HepG2 (cell line): ENCODE results near the gene JSRP1. TPM values are rescaled to one million over a fixed set of nuclear protein-coding genes. Genes with fewer than 3 reads are reported as not detected.

Experiments used
- CTCF ChIP-seq: sonication (generic); formaldehyde crosslinking; IDR thresholded peaks from 2 replicates; pipeline ENCODE4 v1.5.0; 2020; ENCODE audit warnings: mild to moderate bottlenecking, missing genetic modification reagents, moderate library complexity
- GATAD1 ChIP-seq: IDR thresholded peaks from 2 replicates; pipeline ENCODE4 v1.6.1; 2016; ENCODE audit warnings: missing genetic modification reagents, missing compliant biosample characterization
- HDAC2 ChIP-seq: sonication (generic); formaldehyde crosslinking; IDR thresholded peaks from 2 replicates; pipeline ENCODE4 v1.4.0; 2020; ENCODE audit warnings: missing genetic modification reagents
- MAX ChIP-seq: IDR thresholded peaks from 2 replicates; pipeline ENCODE4 v1.6.1; 2012; ENCODE audit warnings: inconsistent platforms
- MIER2 ChIP-seq: IDR thresholded peaks from 2 replicates; pipeline ENCODE4 v1.6.1; 2016; ENCODE audit warnings: missing biosample characterization, missing genetic modification reagents
- MTA1 ChIP-seq: sonication (generic); formaldehyde crosslinking; IDR thresholded peaks from 2 replicates; pipeline ENCODE4 v1.4.0; 2020; ENCODE audit warnings: missing genetic modification reagents, mild to moderate bottlenecking, borderline replicate concordance
- NR1H2 ChIP-seq: sonication (generic); formaldehyde crosslinking; IDR thresholded peaks from 2 replicates; pipeline ENCODE4 v1.8.1; 2022; ENCODE audit warnings: low read depth, missing genetic modification reagents, borderline replicate concordance
- ZBTB4 ChIP-seq: sonication (generic); formaldehyde crosslinking; IDR thresholded peaks from 2 replicates; pipeline ENCODE4 v1.4.0; 2020; ENCODE audit warnings: missing genetic modification reagents, mild to moderate bottlenecking, borderline replicate concordance
- ZNF3 ChIP-seq: IDR thresholded peaks from 2 replicates; pipeline ENCODE4 v1.7.0; 2017; ENCODE audit warnings: inconsistent platforms
- ZNF337 ChIP-seq: sonication (generic); formaldehyde crosslinking; IDR thresholded peaks from 2 replicates; pipeline ENCODE4 v1.5.1; 2020; ENCODE audit warnings: missing genetic modification reagents, low read depth, mild to moderate bottlenecking, borderline replicate concordance
- ZNF343 ChIP-seq: sonication (generic); formaldehyde crosslinking; IDR thresholded peaks from 2 replicates; pipeline ENCODE4 v1.4.0; 2020; ENCODE audit warnings: mild to moderate bottlenecking, missing genetic modification reagents
- ZNF552 ChIP-seq: sonication (generic); formaldehyde crosslinking; IDR thresholded peaks from 2 replicates; pipeline ENCODE4 v1.9.0; 2022; ENCODE audit warnings: missing genetic modification reagents, mild to moderate bottlenecking, borderline replicate concordance
- ZNF782 ChIP-seq: sonication (generic); formaldehyde crosslinking; IDR thresholded peaks from 2 replicates; pipeline ENCODE4 v1.4.0; 2020; ENCODE audit warnings: missing genetic modification reagents, mild to moderate bottlenecking, borderline replicate concordance
- polyA plus RNA-seq, 8 experiments: library from polyadenylated mRNA; depleted of rRNA in 3 of 8; stranded (reverse) in 7 of 8; unstranded in 1 of 8; fragments of >200 nt; fragmentation: Illumina TruSeq in 4 of 8; extraction: Trizol in 4 of 8; gene quantifications; 2 replicates each; pipeline versions ENCODE4 v1.2.1 to v1.2.3, GENCODE V29; 2011 to 2016; ENCODE audit warnings: low read depth in 4 of 8, missing spikeins in 1 of 8, mixed read lengths in 1 of 8; ENCODE audit not compliant: insufficient read depth in 1 of 8
- total RNA-seq, 5 experiments: library from RNA; depleted of rRNA; stranded (reverse); fragments of >200 nt; fragmentation: Illumina TruSeq; extraction: Trizol; gene quantifications; 2 replicates each; pipeline ENCODE4 v1.2.3, GENCODE V29; 2016; ENCODE audit warnings: low read depth in 1 of 5
- TF ChIP-seq, protein P1 (sequence below): sonication (generic); formaldehyde crosslinking; IDR thresholded peaks from 2 replicates; pipeline ENCODE4 v1.5.1; 2020; ENCODE audit warnings: mild to moderate bottlenecking, missing genetic modification reagents, moderate library complexity
- TF ChIP-seq, protein P2 (sequence below): sonication (generic); formaldehyde crosslinking; IDR thresholded peaks from 2 replicates; pipeline ENCODE4 v1.4.0; 2020; ENCODE audit warnings: missing genetic modification reagents

JSRP1 gene
- total and polyA plus RNA-seq, 2 of the 13 experiments (the other 11 are each of a cell fraction or from before 2014, with no cell fraction given): 0.16 to 0.38 TPM

GRCh38 chr19:2231621-2232221 lies 24.5 kb downstream of the JSRP1 start (continued):
- TF ChIP-seq CTCF (CRISPR knock-in tag) (peak; percentile 30; the same call in 1 of the 2 replicates), ZBTB4 (no peak), ZNF782 (CRISPR knock-in tag) (no peak), ZNF337 (CRISPR knock-in tag) (no peak), ZNF552 (CRISPR knock-in tag) (no peak), MIER2 (CRISPR knock-in tag) (no peak), ZNF343 (CRISPR knock-in tag) (no peak), NR1H2 (CRISPR knock-in tag) (no peak), ZNF3 (CRISPR knock-in tag) (no peak), MTA1 (CRISPR knock-in tag) (peak; percentile 35; the same call in 1 of the 2 replicates), MAX (no peak; the same call in 1 of the 2 replicates), HDAC2 (CRISPR knock-in tag) (no peak), GATAD1 (CRISPR knock-in tag) (no peak)
- TF ChIP-seq, protein P1, sequence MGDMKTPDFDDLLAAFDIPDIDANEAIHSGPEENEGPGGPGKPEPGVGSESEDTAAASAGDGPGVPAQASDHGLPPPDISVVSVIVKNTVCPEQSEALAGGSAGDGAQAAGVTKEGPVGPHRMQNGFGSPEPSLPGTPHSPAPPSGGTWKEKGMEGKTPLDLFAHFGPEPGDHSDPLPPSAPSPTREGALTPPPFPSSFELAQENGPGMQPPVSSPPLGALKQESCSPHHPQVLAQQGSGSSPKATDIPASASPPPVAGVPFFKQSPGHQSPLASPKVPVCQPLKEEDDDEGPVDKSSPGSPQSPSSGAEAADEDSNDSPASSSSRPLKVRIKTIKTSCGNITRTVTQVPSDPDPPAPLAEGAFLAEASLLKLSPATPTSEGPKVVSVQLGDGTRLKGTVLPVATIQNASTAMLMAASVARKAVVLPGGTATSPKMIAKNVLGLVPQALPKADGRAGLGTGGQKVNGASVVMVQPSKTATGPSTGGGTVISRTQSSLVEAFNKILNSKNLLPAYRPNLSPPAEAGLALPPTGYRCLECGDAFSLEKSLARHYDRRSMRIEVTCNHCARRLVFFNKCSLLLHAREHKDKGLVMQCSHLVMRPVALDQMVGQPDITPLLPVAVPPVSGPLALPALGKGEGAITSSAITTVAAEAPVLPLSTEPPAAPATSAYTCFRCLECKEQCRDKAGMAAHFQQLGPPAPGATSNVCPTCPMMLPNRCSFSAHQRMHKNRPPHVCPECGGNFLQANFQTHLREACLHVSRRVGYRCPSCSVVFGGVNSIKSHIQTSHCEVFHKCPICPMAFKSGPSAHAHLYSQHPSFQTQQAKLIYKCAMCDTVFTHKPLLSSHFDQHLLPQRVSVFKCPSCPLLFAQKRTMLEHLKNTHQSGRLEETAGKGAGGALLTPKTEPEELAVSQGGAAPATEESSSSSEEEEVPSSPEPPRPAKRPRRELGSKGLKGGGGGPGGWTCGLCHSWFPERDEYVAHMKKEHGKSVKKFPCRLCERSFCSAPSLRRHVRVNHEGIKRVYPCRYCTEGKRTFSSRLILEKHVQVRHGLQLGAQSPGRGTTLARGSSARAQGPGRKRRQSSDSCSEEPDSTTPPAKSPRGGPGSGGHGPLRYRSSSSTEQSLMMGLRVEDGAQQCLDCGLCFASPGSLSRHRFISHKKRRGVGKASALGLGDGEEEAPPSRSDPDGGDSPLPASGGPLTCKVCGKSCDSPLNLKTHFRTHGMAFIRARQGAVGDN (CRISPR knock-in tag): peak; percentile 24; the same call in 1 of the 2 replicates
- TF ChIP-seq, protein P2, sequence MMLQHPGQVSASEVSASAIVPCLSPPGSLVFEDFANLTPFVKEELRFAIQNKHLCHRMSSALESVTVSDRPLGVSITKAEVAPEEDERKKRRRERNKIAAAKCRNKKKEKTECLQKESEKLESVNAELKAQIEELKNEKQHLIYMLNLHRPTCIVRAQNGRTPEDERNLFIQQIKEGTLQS (CRISPR knock-in tag): no peak
